ENCODE results near the gene FBXW11. TPM values are rescaled to one million over a fixed set of nuclear protein-coding genes. Genes with fewer than 3 reads are reported as not detected.

Gene FBXW11
- total and polyA plus RNA-seq, 2 of the 13 experiments (the other 11 are each of a cell fraction or from before 2014, with no cell fraction given) = 31.7 to 53.6 TPM

DNA sequence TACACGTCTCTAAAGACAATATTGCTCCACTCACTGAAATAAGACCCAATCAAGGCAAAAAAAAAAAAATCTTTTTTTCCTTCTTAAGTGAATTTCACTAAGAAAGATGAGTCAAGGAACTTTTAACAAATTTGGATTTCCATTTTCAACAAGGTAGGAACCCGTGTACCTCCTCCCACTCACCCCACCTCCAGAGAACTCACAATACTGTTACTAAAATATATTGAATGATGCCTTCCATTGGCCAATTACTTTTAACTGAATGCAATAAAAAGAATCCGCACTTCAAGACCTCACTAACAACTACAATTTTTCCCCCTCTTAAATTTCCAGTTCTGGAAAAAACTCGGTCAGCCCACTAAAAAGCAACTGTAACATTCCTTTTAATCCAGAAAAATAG is 50.7 kb downstream of the FBXW11 start:
- peaks cover 85% of the 10 kb centered on the region for H3K79me2 ChIP-seq (ENCODE audit: insufficient read depth, low read length)
- H3K9me3 ChIP-seq (ENCODE audit: low read length) = no peaks in the 10 kb centered on the region
- in situ Hi-C loops (cut with HindIII; ENCODE audit: extremely low pct_ligation_motif_present, low pct_unique_long_range_greater_than_20kb) (no loop called here), intact Hi-C loops (cut with micrococcal nuclease; ENCODE audit: unreplicated experiment) (no loop called here)
- DNase-seq (ENCODE audit: low spot score) = no peak
- no peak for FAIRE-seq
- H3K4me1 ChIP-seq (ENCODE audit: insufficient read depth, low read length) = peaks cover 63% of the 10 kb centered on the region
- ChIA-PET CTCF (ENCODE audit: low intra/inter-chr PET ratio, low total read pairs) (no interaction called here), POLR2A (no interaction called here)
- H2AFZ ChIP-seq (ENCODE audit: low read length) = no peak overlapping the region
- H3K9ac ChIP-seq (ENCODE audit: insufficient read depth, low read depth, low read length) = no peak overlapping the region
- no peak for ATAC-seq
- no peak overlapping the region for H3K4me3 ChIP-seq (replicated peaks in 1 of 3; ENCODE audit: insufficient read depth in 1 of 3, low read depth in 2 of 3, low read length in 3 of 3)
- H3K27me3 ChIP-seq (ENCODE audit: control insufficient read depth in 1 of 2, insufficient read depth in 2 of 2, low read length in 2 of 2) = no peaks in the 10 kb centered on the region
- H3K36me3 ChIP-seq (replicated peaks in 1 of 2; ENCODE audit: control insufficient read depth in 1 of 2, insufficient read depth in 2 of 2, low read length in 2 of 2) = no peaks in the 10 kb centered on the region; a peak in 1 of 5 replicates
- H4K20me1 ChIP-seq (ENCODE audit: insufficient read depth, low read length) = peaks cover 12% of the 10 kb centered on the region
- no TSS peak for BruUV-seq (replicated peaks)
- H3K27ac ChIP-seq (ENCODE audit: extremely low read length, insufficient read depth, low read length) = no peak overlapping the region
- TF ChIP-seq ELF1 (CRISPR knock-in tag; IDR thresholded peaks at IDR 0.05) = no peak
- TF ChIP-seq KDM5A (IDR thresholded peaks at IDR 0.05; ENCODE audit: borderline replicate concordance, low read length) = no peak
- no peak for TF ChIP-seq PLRG1 (conservative IDR thresholded peaks at IDR 0.05)
- no peak for TF ChIP-seq ZNF567 (CRISPR knock-in tag; IDR thresholded peaks at IDR 0.05; ENCODE audit: borderline replicate concordance)
- TF ChIP-seq, protein P1, sequence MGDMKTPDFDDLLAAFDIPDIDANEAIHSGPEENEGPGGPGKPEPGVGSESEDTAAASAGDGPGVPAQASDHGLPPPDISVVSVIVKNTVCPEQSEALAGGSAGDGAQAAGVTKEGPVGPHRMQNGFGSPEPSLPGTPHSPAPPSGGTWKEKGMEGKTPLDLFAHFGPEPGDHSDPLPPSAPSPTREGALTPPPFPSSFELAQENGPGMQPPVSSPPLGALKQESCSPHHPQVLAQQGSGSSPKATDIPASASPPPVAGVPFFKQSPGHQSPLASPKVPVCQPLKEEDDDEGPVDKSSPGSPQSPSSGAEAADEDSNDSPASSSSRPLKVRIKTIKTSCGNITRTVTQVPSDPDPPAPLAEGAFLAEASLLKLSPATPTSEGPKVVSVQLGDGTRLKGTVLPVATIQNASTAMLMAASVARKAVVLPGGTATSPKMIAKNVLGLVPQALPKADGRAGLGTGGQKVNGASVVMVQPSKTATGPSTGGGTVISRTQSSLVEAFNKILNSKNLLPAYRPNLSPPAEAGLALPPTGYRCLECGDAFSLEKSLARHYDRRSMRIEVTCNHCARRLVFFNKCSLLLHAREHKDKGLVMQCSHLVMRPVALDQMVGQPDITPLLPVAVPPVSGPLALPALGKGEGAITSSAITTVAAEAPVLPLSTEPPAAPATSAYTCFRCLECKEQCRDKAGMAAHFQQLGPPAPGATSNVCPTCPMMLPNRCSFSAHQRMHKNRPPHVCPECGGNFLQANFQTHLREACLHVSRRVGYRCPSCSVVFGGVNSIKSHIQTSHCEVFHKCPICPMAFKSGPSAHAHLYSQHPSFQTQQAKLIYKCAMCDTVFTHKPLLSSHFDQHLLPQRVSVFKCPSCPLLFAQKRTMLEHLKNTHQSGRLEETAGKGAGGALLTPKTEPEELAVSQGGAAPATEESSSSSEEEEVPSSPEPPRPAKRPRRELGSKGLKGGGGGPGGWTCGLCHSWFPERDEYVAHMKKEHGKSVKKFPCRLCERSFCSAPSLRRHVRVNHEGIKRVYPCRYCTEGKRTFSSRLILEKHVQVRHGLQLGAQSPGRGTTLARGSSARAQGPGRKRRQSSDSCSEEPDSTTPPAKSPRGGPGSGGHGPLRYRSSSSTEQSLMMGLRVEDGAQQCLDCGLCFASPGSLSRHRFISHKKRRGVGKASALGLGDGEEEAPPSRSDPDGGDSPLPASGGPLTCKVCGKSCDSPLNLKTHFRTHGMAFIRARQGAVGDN (CRISPR knock-in tag; IDR thresholded peaks at IDR 0.05) = no peak
- TF ChIP-seq, protein P2, sequence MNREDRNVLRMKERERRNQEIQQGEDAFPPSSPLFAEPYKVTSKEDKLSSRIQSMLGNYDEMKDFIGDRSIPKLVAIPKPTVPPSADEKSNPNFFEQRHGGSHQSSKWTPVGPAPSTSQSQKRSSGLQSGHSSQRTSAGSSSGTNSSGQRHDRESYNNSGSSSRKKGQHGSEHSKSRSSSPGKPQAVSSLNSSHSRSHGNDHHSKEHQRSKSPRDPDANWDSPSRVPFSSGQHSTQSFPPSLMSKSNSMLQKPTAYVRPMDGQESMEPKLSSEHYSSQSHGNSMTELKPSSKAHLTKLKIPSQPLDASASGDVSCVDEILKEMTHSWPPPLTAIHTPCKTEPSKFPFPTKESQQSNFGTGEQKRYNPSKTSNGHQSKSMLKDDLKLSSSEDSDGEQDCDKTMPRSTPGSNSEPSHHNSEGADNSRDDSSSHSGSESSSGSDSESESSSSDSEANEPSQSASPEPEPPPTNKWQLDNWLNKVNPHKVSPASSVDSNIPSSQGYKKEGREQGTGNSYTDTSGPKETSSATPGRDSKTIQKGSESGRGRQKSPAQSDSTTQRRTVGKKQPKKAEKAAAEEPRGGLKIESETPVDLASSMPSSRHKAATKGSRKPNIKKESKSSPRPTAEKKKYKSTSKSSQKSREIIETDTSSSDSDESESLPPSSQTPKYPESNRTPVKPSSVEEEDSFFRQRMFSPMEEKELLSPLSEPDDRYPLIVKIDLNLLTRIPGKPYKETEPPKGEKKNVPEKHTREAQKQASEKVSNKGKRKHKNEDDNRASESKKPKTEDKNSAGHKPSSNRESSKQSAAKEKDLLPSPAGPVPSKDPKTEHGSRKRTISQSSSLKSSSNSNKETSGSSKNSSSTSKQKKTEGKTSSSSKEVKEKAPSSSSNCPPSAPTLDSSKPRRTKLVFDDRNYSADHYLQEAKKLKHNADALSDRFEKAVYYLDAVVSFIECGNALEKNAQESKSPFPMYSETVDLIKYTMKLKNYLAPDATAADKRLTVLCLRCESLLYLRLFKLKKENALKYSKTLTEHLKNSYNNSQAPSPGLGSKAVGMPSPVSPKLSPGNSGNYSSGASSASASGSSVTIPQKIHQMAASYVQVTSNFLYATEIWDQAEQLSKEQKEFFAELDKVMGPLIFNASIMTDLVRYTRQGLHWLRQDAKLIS (CRISPR knock-in tag; IDR thresholded peaks at IDR 0.05) = no peak
- no peak for TF ChIP-seq ZNF33A (CRISPR knock-in tag; IDR thresholded peaks at IDR 0.05; ENCODE audit: borderline replicate concordance)
- TF ChIP-seq ZNF790 (CRISPR knock-in tag; IDR thresholded peaks at IDR 0.05; ENCODE audit: borderline replicate concordance) = no peak
- TF ChIP-seq YY1 (IDR thresholded peaks at IDR 0.05; ENCODE audit: insufficient read depth, insufficient replicate concordance, low read depth, low read length) = no peak
- no peak for TF ChIP-seq PAF1 (CRISPR knock-in tag; IDR thresholded peaks at IDR 0.05)
- TF ChIP-seq, protein P3, sequence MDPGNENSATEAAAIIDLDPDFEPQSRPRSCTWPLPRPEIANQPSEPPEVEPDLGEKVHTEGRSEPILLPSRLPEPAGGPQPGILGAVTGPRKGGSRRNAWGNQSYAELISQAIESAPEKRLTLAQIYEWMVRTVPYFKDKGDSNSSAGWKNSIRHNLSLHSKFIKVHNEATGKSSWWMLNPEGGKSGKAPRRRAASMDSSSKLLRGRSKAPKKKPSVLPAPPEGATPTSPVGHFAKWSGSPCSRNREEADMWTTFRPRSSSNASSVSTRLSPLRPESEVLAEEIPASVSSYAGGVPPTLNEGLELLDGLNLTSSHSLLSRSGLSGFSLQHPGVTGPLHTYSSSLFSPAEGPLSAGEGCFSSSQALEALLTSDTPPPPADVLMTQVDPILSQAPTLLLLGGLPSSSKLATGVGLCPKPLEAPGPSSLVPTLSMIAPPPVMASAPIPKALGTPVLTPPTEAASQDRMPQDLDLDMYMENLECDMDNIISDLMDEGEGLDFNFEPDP (CRISPR knock-in tag; conservative IDR thresholded peaks at IDR 0.05) = no peak
- no peak overlapping the region for H3K4me2 ChIP-seq (ENCODE audit: low read depth, low read length)
- WGBS (ENCODE audit: low lambda C conversion rate) = 96% methylated on average over 4 of the region's 4 CpGs

Measured in HepG2 (cell line).